Measurements from ENCODE around the gene POLDIP3.
"Not testable (repeated sequence)": the region's sequence is repeated elsewhere in the genome, so short reads cannot be mapped to it uniquely, and the experiment has no call there.

GRCh38 chr22:42539236-42539771 lies 75.4 kb downstream of the POLDIP3 start:
- TF ChIP-seq CTCF (conservative IDR thresholded peaks at IDR 0.05; ENCODE audit: low read depth, low read length); NFE2L2 (IDR thresholded peaks at IDR 0.05; ENCODE audit: low read depth, low read length); RAD21 (IDR thresholded peaks at IDR 0.05; ENCODE audit: low read length); MAZ (IDR thresholded peaks at IDR 0.05; ENCODE audit: borderline replicate concordance, low read depth, low read length); POLR2A (IDR thresholded peaks at IDR 0.05; ENCODE audit: low read depth, low read length); RFX5 (IDR thresholded peaks at IDR 0.05; ENCODE audit: low read depth, low read length): not testable (repeated sequence)
